K562 (cell line): ENCODE results near the gene CCDC47. TPM values are rescaled to one million over a fixed set of nuclear protein-coding genes. Genes with fewer than 3 reads are reported as not detected.

ENCODE experiments used
- ESRRB ChIP-seq: fragments of 250-450 bp; sonication (Bioruptor Pico); IDR thresholded peaks from 2 replicates; pipeline ENCODE4 v1.5.0; 2020; ENCODE audit warnings: mild to moderate bottlenecking, moderate library complexity, borderline replicate concordance
- FOXA1 ChIP-seq: fragments of 450-650 bp; IDR thresholded peaks from 2 replicates; pipeline ENCODE4 v1.6.1; 2016; ENCODE audit warnings: mild to moderate bottlenecking, borderline replicate concordance
- LCOR ChIP-seq: sonication (generic); formaldehyde crosslinking; IDR thresholded peaks from 2 replicates; pipeline ENCODE4 v1.8.0; 2022; ENCODE audit warnings: mild to moderate bottlenecking, missing genetic modification reagents
- MAFF ChIP-seq: IDR thresholded peaks from 2 replicates; pipeline ENCODE4 v1.6.1; 2012; ENCODE audit warnings: low read length, improper control_type of control experiment
- POLR2G ChIP-seq: fragments of 200-400 bp; formaldehyde crosslinking; IDR thresholded peaks from 2 replicates; pipeline ENCODE4 v1.6.1; 2017; ENCODE audit warnings: low read depth, mild to moderate bottlenecking, antibody characterized with exemption, low read length, moderate library complexity
- POLR3A ChIP-seq: IDR thresholded peaks from 2 replicates; pipeline ENCODE4 v1.6.1; 2011; ENCODE audit warnings: borderline replicate concordance, mild to moderate bottlenecking, moderate library complexity; ENCODE audit not compliant: insufficient read length, insufficient read depth; ENCODE audit errors: extremely low read depth
- SIN3A ChIP-seq, 2 experiments: fragments of 150-350 bp in 1 of 2; IDR thresholded peaks; 2 replicates each; pipeline ENCODE4 v1.6.1; 2011 to 2016; ENCODE audit warnings: borderline replicate concordance in 2 of 2, low read depth in 2 of 2, low read length in 2 of 2, mild to moderate bottlenecking in 2 of 2, moderate library complexity in 2 of 2; ENCODE audit not compliant: control insufficient read depth in 1 of 2
- SMARCA4 ChIP-seq: fragments of 450-650 bp; IDR thresholded peaks from 2 replicates; pipeline ENCODE4 v1.6.1; 2016
- STAT5B ChIP-seq: fragments of 250-450 bp; sonication (Bioruptor Pico); IDR thresholded peaks from 2 replicates; pipeline ENCODE4 v1.8.0; 2021; ENCODE audit warnings: mild to moderate bottlenecking, inconsistent platforms
- TSC22D4 ChIP-seq: fragments of 450-650 bp; IDR thresholded peaks from 2 replicates; pipeline ENCODE4 v1.6.1; 2016; ENCODE audit warnings: missing genetic modification characterization, missing biosample characterization, control low read depth
- ZKSCAN8 ChIP-seq: fragments of 200-800 bp; sonication (Bioruptor generic); IDR thresholded peaks from 2 replicates; pipeline ENCODE4 v1.6.1; 2016; ENCODE audit warnings: missing genetic modification characterization, missing compliant biosample characterization
- ZNF239 ChIP-seq: fragments of 250-450 bp; sonication (Bioruptor Pico); IDR thresholded peaks from 2 replicates; pipeline ENCODE4 v1.4.0; 2020; ENCODE audit warnings: mild to moderate bottlenecking
- ZNF655 ChIP-seq: fragments of 250-450 bp; sonication (Bioruptor Pico); IDR thresholded peaks from 2 replicates; pipeline ENCODE4 v1.5.0; 2021
- polyA plus RNA-seq, 8 experiments: library from polyadenylated mRNA; depleted of rRNA in 4 of 8; stranded (reverse) in 5 of 8; unstranded in 3 of 8; fragments of >200 nt; fragmentation: Nextera tagmentation in 2 of 8; fragmentation: Illumina TruSeq in 1 of 8; extraction: Ambion mirVana in 2 of 8; extraction: Trizol in 1 of 8; gene quantifications; 2 replicates each; pipeline versions ENCODE4 v1.2.1 to v1.2.3, GENCODE V29; 2011 to 2014; ENCODE audit warnings: inconsistent platforms in 1 of 8, missing spikeins in 1 of 8
- total RNA-seq, 7 experiments: library from RNA; depleted of rRNA in 6 of 7; stranded (reverse); fragments of >200 nt in 6 of 7; fragmentation: Illumina TruSeq in 2 of 7; extraction: Trizol in 2 of 7; gene quantifications; 2 replicates each; pipeline versions ENCODE4 v1.2.1 to v1.2.3, GENCODE V29; 2011 to 2021; ENCODE audit warnings: low replicate concordance in 1 of 7
- TF ChIP-seq, protein P1 (sequence below): fragments of 450-650 bp; IDR thresholded peaks from 2 replicates; pipeline ENCODE4 v1.6.1; 2016; ENCODE audit warnings: missing biosample characterization, missing genetic modification characterization
- TF ChIP-seq, protein P2 (sequence below): fragments of 450-650 bp; IDR thresholded peaks from 2 replicates; pipeline ENCODE4 v1.6.1; 2016; ENCODE audit warnings: mild to moderate bottlenecking, moderate library complexity

The CCDC47 gene
- total and polyA plus RNA-seq, 9 of the 15 experiments (the other 6 are each of a cell fraction or from before 2014, with no cell fraction given) = 15.5 to 162 (median 122) TPM

GRCh38 chr17:63772801-63773271, 561 bp downstream of the CCDC47 start (continued):
- TF ChIP-seq ESRRB (CRISPR knock-in tag) (0 out of 2 replicates have a peak, but pooled peaks have one; percentile 29), POLR2G (no peak), FOXA1 (no peak), TSC22D4 (tag) (no peak), SIN3A (IDR thresholded peaks at IDR 0.05; ENCODE audit: borderline replicate concordance in 2 of 2, control insufficient read depth in 1 of 2, low read depth in 2 of 2, low read length in 2 of 2) (0 out of 4 replicates have a peak, but pooled peaks of 1 of the 2 experiments have one; percentile 35), ZNF655 (CRISPR knock-in tag) (no peak), SMARCA4 (0 out of 2 replicates have a peak, but pooled peaks have one; percentile 8), ZKSCAN8 (CRISPR knock-in tag) (no peak), POLR3A (no peak), ZNF239 (CRISPR knock-in tag) (no peak), STAT5B (CRISPR knock-in tag) (no peak), LCOR (CRISPR knock-in tag) (no peak), MAFF (peak; percentile 41; the same call in 1 of the 2 replicates)
- TF ChIP-seq, protein P1, sequence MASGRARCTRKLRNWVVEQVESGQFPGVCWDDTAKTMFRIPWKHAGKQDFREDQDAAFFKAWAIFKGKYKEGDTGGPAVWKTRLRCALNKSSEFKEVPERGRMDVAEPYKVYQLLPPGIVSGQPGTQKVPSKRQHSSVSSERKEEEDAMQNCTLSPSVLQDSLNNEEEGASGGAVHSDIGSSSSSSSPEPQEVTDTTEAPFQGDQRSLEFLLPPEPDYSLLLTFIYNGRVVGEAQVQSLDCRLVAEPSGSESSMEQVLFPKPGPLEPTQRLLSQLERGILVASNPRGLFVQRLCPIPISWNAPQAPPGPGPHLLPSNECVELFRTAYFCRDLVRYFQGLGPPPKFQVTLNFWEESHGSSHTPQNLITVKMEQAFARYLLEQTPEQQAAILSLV = no peak
- TF ChIP-seq, protein P2, sequence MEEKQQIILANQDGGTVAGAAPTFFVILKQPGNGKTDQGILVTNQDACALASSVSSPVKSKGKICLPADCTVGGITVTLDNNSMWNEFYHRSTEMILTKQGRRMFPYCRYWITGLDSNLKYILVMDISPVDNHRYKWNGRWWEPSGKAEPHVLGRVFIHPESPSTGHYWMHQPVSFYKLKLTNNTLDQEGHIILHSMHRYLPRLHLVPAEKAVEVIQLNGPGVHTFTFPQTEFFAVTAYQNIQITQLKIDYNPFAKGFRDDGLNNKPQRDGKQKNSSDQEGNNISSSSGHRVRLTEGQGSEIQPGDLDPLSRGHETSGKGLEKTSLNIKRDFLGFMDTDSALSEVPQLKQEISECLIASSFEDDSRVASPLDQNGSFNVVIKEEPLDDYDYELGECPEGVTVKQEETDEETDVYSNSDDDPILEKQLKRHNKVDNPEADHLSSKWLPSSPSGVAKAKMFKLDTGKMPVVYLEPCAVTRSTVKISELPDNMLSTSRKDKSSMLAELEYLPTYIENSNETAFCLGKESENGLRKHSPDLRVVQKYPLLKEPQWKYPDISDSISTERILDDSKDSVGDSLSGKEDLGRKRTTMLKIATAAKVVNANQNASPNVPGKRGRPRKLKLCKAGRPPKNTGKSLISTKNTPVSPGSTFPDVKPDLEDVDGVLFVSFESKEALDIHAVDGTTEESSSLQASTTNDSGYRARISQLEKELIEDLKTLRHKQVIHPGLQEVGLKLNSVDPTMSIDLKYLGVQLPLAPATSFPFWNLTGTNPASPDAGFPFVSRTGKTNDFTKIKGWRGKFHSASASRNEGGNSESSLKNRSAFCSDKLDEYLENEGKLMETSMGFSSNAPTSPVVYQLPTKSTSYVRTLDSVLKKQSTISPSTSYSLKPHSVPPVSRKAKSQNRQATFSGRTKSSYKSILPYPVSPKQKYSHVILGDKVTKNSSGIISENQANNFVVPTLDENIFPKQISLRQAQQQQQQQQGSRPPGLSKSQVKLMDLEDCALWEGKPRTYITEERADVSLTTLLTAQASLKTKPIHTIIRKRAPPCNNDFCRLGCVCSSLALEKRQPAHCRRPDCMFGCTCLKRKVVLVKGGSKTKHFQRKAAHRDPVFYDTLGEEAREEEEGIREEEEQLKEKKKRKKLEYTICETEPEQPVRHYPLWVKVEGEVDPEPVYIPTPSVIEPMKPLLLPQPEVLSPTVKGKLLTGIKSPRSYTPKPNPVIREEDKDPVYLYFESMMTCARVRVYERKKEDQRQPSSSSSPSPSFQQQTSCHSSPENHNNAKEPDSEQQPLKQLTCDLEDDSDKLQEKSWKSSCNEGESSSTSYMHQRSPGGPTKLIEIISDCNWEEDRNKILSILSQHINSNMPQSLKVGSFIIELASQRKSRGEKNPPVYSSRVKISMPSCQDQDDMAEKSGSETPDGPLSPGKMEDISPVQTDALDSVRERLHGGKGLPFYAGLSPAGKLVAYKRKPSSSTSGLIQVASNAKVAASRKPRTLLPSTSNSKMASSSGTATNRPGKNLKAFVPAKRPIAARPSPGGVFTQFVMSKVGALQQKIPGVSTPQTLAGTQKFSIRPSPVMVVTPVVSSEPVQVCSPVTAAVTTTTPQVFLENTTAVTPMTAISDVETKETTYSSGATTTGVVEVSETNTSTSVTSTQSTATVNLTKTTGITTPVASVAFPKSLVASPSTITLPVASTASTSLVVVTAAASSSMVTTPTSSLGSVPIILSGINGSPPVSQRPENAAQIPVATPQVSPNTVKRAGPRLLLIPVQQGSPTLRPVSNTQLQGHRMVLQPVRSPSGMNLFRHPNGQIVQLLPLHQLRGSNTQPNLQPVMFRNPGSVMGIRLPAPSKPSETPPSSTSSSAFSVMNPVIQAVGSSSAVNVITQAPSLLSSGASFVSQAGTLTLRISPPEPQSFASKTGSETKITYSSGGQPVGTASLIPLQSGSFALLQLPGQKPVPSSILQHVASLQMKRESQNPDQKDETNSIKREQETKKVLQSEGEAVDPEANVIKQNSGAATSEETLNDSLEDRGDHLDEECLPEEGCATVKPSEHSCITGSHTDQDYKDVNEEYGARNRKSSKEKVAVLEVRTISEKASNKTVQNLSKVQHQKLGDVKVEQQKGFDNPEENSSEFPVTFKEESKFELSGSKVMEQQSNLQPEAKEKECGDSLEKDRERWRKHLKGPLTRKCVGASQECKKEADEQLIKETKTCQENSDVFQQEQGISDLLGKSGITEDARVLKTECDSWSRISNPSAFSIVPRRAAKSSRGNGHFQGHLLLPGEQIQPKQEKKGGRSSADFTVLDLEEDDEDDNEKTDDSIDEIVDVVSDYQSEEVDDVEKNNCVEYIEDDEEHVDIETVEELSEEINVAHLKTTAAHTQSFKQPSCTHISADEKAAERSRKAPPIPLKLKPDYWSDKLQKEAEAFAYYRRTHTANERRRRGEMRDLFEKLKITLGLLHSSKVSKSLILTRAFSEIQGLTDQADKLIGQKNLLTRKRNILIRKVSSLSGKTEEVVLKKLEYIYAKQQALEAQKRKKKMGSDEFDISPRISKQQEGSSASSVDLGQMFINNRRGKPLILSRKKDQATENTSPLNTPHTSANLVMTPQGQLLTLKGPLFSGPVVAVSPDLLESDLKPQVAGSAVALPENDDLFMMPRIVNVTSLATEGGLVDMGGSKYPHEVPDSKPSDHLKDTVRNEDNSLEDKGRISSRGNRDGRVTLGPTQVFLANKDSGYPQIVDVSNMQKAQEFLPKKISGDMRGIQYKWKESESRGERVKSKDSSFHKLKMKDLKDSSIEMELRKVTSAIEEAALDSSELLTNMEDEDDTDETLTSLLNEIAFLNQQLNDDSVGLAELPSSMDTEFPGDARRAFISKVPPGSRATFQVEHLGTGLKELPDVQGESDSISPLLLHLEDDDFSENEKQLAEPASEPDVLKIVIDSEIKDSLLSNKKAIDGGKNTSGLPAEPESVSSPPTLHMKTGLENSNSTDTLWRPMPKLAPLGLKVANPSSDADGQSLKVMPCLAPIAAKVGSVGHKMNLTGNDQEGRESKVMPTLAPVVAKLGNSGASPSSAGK = no peak
